Progenitor cell of endocrine pancreas (in vitro differentiated cells): Measurements from ENCODE around the gene CBLB. TPM values are rescaled to one million over a fixed set of nuclear protein-coding genes. Genes with fewer than 3 reads are reported as not detected.
"Not testable (repeated sequence)": the region's sequence is repeated elsewhere in the genome, so short reads cannot be mapped to it uniquely, and the experiment has no call there.

ENCODE experiments used
- DNase-seq: peaks from one replicate; pipeline ENCODE4 v3.0.0; 2021; ENCODE audit warnings: low spot score; ENCODE audit not compliant: unreplicated experiment
- H3K27ac Mint-ChIP-seq: 2 replicates; pipeline ENCODE4 v1.8.0; 2021; ENCODE audit warnings: mild to moderate bottlenecking, moderate library complexity, mixed read lengths
- H3K27me3 Mint-ChIP-seq: 2 replicates; pipeline ENCODE4 v1.8.0; 2021; ENCODE audit warnings: mixed read lengths
- H3K36me3 Mint-ChIP-seq: 2 replicates; pipeline ENCODE4 v1.8.0; 2022; ENCODE audit warnings: mixed read lengths; ENCODE audit not compliant: insufficient read depth
- H3K4me1 Mint-ChIP-seq: 2 replicates; pipeline ENCODE4 v1.8.0; 2021; ENCODE audit warnings: low read depth, mixed read lengths
- H3K4me3 Mint-ChIP-seq: 2 replicates; pipeline ENCODE4 v1.8.0; 2021; ENCODE audit warnings: low read depth, mild to moderate bottlenecking, moderate library complexity, mixed read lengths
- H3K9me3 Mint-ChIP-seq: 2 replicates; pipeline ENCODE4 v1.8.0; 2021; ENCODE audit warnings: low read depth, mixed read lengths
- total RNA-seq: library from RNA; stranded (reverse); gene quantifications from 2 replicates; pipeline ENCODE4 v1.2.1, GENCODE V29; 2021
- TF ChIP-seq, protein P1 (sequence below): fragments of 200-600 bp; sonication (generic); IDR thresholded peaks from one replicate; pipeline ENCODE4 v1.5.0; 2021; ENCODE audit warnings: antibody characterized with exemption, mild to moderate bottlenecking; ENCODE audit not compliant: unreplicated experiment

CBLB gene
- total RNA-seq, 1 donor from 2014 or later, result 64.1 TPM

DNA sequence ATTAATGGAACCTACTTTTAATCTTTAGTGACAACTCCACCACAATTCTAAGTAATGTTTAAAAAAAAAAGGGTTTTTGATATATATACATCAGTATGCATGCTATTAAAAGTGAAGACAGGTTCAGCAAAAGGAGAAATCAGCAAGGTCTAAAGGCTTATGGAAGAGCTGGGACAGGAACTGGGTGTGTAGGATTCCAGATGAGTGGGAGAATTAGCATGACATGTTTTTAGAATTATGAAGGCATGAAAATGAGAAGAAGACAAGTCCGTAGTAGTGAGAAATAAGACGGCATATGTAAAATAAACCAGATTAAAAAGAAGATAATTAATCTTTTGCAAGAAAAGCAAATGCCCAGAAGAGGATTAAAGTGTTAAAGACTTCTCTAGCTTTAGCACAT is 52.0 kb downstream of the CBLB start:
- Mint-ChIP-seq H3K36me3 (peaks cover 16% of the 10 kb centered on the region), H3K4me1 (peaks cover 37% of the 10 kb centered on the region), H3K27ac (no peak overlapping the region), H3K27me3 (no peaks in the 10 kb centered on the region), H3K9me3 (peaks cover 3% of the 10 kb centered on the region), H3K4me3 (no peak overlapping the region)
- no peak for DNase-seq
- TF ChIP-seq, protein P1, sequence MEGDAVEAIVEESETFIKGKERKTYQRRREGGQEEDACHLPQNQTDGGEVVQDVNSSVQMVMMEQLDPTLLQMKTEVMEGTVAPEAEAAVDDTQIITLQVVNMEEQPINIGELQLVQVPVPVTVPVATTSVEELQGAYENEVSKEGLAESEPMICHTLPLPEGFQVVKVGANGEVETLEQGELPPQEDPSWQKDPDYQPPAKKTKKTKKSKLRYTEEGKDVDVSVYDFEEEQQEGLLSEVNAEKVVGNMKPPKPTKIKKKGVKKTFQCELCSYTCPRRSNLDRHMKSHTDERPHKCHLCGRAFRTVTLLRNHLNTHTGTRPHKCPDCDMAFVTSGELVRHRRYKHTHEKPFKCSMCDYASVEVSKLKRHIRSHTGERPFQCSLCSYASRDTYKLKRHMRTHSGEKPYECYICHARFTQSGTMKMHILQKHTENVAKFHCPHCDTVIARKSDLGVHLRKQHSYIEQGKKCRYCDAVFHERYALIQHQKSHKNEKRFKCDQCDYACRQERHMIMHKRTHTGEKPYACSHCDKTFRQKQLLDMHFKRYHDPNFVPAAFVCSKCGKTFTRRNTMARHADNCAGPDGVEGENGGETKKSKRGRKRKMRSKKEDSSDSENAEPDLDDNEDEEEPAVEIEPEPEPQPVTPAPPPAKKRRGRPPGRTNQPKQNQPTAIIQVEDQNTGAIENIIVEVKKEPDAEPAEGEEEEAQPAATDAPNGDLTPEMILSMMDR, result no peak

DNA sequence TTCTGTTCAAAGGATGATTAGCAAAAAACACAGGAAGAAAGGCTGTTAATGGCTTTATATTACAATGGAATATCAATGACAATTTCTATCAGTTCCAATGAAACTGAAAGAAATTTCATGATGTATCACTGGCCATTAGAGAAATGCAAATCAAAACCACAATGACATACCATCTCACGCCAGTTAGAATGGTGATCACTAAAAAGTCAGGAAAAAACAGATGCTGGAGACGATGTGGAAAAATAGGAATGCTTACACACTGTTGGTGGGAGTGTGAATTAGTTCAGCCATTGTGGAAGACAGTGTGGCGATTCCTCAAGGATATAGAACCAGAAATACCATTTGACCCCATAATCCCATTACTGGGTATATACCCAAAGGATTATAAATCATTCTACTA is 53.5 kb downstream of the CBLB start:
- Mint-ChIP-seq H3K4me1 (peaks cover 31% of the 10 kb centered on the region), H3K36me3 (peaks cover 10% of the 10 kb centered on the region)
- not testable (repeated sequence) for H3K4me3 Mint-ChIP-seq, H3K27me3 Mint-ChIP-seq, DNase-seq, H3K27ac Mint-ChIP-seq, H3K9me3 Mint-ChIP-seq

DNA sequence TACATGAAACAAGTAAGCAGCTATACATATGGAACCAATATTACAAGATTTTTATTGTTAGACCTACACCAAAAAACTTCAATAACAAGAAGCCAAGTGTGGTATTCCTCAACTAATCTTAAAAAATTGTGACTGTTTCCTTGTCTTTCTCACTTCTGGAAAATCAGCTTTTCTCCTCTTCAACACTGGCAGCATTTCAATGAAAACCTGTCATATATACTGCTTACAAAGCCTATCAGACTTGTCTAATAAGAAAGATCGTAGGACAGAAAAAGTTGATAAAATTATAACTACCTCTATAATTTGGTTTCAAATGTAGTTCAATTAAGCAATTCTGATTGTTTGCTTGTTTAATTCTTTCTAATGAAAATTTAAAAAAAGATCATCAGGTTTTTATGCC is 55.1 kb downstream of the CBLB start:
- DNase-seq, result no peak
- H3K36me3 Mint-ChIP-seq, result peaks cover 8% of the 10 kb centered on the region
- H3K27ac Mint-ChIP-seq, result no peak overlapping the region
- H3K9me3 Mint-ChIP-seq, result peaks cover 3% of the 10 kb centered on the region
- peaks cover 42% of the 10 kb centered on the region for H3K4me1 Mint-ChIP-seq
- no peak overlapping the region for H3K4me3 Mint-ChIP-seq
- TF ChIP-seq, protein P1, result no peak
- H3K27me3 Mint-ChIP-seq, result no peaks in the 10 kb centered on the region

DNA sequence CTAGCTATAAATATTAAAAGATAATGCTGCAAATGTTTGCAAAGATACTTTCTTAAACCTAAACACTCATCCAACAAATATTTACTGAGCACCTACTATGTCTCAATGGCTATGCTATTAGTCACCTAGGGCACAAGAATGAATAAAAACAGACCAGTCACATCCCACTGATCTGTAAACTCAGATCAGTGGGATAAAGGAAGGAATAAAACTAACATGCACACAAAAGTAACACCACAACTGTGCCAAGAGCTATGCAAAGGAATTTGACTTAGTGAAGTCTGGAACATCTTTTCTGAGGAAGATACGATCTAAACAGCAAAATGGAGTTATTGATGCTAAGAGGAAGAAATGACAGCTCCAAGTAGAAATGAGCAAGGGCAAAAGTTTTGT is 56.6 kb downstream of the CBLB start:
- no peak for DNase-seq
- H3K36me3 Mint-ChIP-seq, result peaks cover 8% of the 10 kb centered on the region
- H3K27ac Mint-ChIP-seq, result no peak overlapping the region
- peaks cover 3% of the 10 kb centered on the region for H3K9me3 Mint-ChIP-seq
- no peaks in the 10 kb centered on the region for H3K27me3 Mint-ChIP-seq
- H3K4me1 Mint-ChIP-seq, result peaks cover 43% of the 10 kb centered on the region
- no peak overlapping the region for H3K4me3 Mint-ChIP-seq
- TF ChIP-seq, protein P1, result no peak

DNA sequence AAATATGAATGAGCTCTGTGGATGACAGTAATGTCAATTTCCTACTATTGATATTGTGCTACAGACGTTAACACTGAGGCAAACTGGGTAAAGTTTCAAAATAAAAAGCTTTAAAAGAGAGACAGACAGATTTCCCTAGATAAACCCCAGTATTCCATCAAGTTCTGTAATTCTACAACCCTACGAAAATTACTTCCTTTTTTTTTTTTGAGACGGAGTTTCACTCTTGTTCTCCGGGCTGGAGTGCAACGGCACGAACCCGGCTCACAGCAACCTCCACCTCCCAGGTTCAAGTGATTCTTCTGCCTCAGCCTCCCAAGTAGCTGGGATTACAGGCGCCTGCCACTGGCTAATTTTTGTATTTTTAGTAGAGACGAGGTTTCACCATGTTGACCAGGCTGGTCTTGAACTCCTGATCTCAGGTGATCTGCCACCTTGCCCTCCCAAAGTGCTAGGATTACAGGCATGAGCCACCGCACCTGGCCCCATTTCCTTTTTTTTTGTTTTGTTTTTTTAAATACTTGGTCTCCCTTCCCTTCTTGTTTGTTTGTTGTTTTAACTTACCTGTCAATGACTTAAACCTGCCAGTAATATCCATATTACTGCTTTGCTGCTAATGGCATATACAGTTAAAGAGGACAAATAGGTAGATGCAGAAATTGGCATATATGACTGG is 57.2 kb downstream of the CBLB start:
- DNase-seq, result no peak
- Mint-ChIP-seq H3K4me3 (no peak overlapping the region), H3K9me3 (peaks cover 3% of the 10 kb centered on the region), H3K27ac (no peak overlapping the region), H3K4me1 (peaks cover 39% of the 10 kb centered on the region), H3K27me3 (no peaks in the 10 kb centered on the region), H3K36me3 (peaks cover 8% of the 10 kb centered on the region)
- TF ChIP-seq, protein P1, result no peak

DNA sequence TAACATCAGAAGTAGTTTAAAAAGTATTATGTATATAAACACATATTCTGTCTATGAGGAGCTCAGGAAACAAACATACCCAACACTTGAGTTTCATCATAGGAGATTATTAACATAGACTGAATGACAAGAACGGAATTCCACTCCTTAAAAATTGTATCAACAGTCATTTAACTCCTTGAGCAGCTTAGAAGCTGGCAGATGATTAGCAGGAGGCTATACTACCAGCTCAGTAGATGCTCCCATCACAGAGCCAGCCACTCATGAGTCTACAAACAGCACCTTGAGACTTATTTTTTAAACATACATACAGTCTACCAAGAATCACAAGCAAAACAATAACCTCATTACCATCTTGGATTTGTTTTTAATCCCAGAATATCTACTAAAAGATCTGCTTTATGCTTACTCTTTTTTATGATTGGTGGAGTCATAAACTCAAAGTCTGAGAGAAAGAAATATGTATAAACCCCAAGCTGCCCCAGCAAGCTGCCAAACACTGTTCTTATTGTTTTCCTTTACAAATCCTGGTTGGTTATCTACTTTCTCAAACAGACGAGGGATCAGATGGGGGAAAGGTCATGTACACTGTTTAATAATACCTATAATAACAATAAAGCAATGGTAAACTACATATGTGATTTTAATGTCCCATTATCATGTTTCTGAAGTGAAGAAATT is 59.5 kb downstream of the CBLB start:
- no peaks in the 10 kb centered on the region for H3K27me3 Mint-ChIP-seq
- peaks cover 4% of the 10 kb centered on the region for H3K36me3 Mint-ChIP-seq
- TF ChIP-seq, protein P1, result no peak
- peak overlapping the region; percentile 26 for H3K4me3 Mint-ChIP-seq
- DNase-seq, result no peak
- H3K9me3 Mint-ChIP-seq, result no peaks in the 10 kb centered on the region
- H3K27ac Mint-ChIP-seq, result peak overlapping the region; percentile 87
- peaks cover 36% of the 10 kb centered on the region for H3K4me1 Mint-ChIP-seq
